ENCODE data around the gene SEMA5B. TPM values are rescaled to one million over a fixed set of nuclear protein-coding genes. Genes with fewer than 3 reads are reported as not detected.

SEMA5B gene
- total and polyA plus RNA-seq, 9 of the 15 experiments (the other 6 are each of a cell fraction or from before 2014, with no cell fraction given), result not detected

GRCh38 chr3:123002100-123002748 lies 25.3 kb downstream of the SEMA5B start:
- Histone ChIP-seq H3K36me3 (ENCODE audit: control insufficient read depth, insufficient read depth, low read length) (no peaks in the 10 kb centered on the region), H3K4me3 (no peak overlapping the region), H3K79me2 (ENCODE audit: control insufficient read depth, insufficient read depth, low read length) (no peaks in the 10 kb centered on the region), H3K9me1 (ENCODE audit: control insufficient read depth, insufficient read depth, low read length) (no peaks in the 10 kb centered on the region), H3K9me3 (replicated peaks; ENCODE audit: control insufficient read depth, insufficient read depth, low read depth, low read length) (no peaks in the 10 kb centered on the region), H3K4me2 (ENCODE audit: insufficient read depth, low read length) (no peak overlapping the region), H4K20me1 (replicated peaks; ENCODE audit: control insufficient read depth, insufficient read depth, low read length) (no peaks in the 10 kb centered on the region; the same call in 1 of the 2 replicates), H2AFZ (ENCODE audit: low read depth, low read length) (no peak overlapping the region), H3K27me3 (ENCODE audit: control insufficient read depth in 2 of 2, insufficient read depth in 2 of 2, low read length in 2 of 2) (peaks cover 4 to 37% of the 10 kb centered on the region in 2 experiments; a peak in 3 of 5 replicates), H3K27ac (ENCODE audit: extremely low read depth, low read depth, low read length) (no peak overlapping the region), H3K9ac (ENCODE audit: insufficient read depth in 1 of 2, low read depth in 2 of 2, low read length in 2 of 2) (no peak overlapping the region), H3K4me1 (replicated peaks in 1 of 2; ENCODE audit: control insufficient read depth in 2 of 2, insufficient read depth in 2 of 2, low read length in 2 of 2) (no peaks in the 10 kb centered on the region; a peak in 1 of 5 replicates)
- ChIA-PET POLR2A (interaction anchor here (1.4 kb wide), 1 partner anchor 10 kb away, joined by 4 read pairs; no protein-coding TSS in a partner anchor), CTCF (ENCODE audit: low intra/inter-chr PET ratio) (no interaction called here)
- intact Hi-C loops (cut with micrococcal nuclease) (no loop called here), in situ Hi-C loops (cut with MboI) (no loop called here)
- ATAC-seq, result no peak
- TF ChIP-seq ZNF561 (CRISPR knock-in tag; conservative IDR thresholded peaks at IDR 0.05) (no peak), GTF3C2 (IDR thresholded peaks at IDR 0.05; ENCODE audit: borderline replicate concordance, extremely low read depth, insufficient read length) (no peak), ZNF639 (CRISPR knock-in tag; conservative IDR thresholded peaks at IDR 0.05 in 1 of 2, IDR thresholded peaks at IDR 0.05 in 1 of 2) (no peak), RBM25 (IDR thresholded peaks at IDR 0.05; ENCODE audit: low read depth, low read length, severe bottlenecking) (no peak), ZNF695 (CRISPR knock-in tag; IDR thresholded peaks at IDR 0.05) (no peak), NFIC (IDR thresholded peaks at IDR 0.05) (no peak), ZNF197 (CRISPR knock-in tag; IDR thresholded peaks at IDR 0.05; ENCODE audit: low read depth) (no peak), ZBTB8A (IDR thresholded peaks at IDR 0.05; ENCODE audit: partially characterized antibody) (no peak), NR2C2 (CRISPR knock-in tag; IDR thresholded peaks at IDR 0.05) (no peak), NR2C2 (tag; IDR thresholded peaks at IDR 0.05) (no peak), NFRKB (IDR thresholded peaks at IDR 0.05; ENCODE audit: low read depth) (no peak)
- 2% methylated on average over 8 of the region's 8 CpGs for WGBS (ENCODE audit: insufficient coverage, low coverage, missing lambda C conversion rate)
- no peak for DNase-seq (ENCODE audit: extremely low read depth in 1 of 4, low spot score in 3 of 4)
- no peak for FAIRE-seq
- BruUV-seq (replicated peaks), result no TSS peak

All from K562 (cell line).